Measurements from ENCODE around the gene CHD2. TPM values are rescaled to one million over a fixed set of nuclear protein-coding genes. Genes with fewer than 3 reads are reported as not detected.

CHD2 gene
- total and polyA plus RNA-seq, 8 donors = 21.5 to 833 (median 131) TPM

DNA sequence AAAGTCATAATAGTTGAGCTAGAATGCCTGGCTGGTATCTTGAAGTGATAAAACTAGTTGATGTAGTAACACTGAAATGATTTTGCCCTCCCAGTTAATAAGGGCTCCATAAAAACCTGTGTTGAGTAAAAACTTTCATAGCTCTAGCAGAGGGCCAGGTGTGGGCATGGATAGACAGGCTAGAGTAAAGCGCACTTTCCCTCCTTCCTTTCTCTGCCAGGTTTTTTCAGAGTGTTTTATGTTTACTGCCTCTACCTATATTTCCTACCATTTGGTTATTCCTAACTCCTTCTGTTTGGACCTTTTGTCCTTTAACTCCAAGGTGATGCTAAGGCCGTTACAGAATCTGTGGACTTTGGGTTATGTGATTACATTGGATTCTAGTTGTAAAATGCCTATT, 25.3 kb downstream of the CHD2 start:
- no peaks in the 10 kb centered on the region for H3K27me3 ChIP-seq
- intact Hi-C loops (cut with DNase I; ENCODE audit: low total_unique reads) = loop anchor here (10.0 kb wide), 1 partner anchor 121 kb away; no protein-coding TSS in a partner anchor
- peaks cover 32 to 84% (median 64%) of the 10 kb centered on the region in 4 donors for H3K4me1 ChIP-seq
- H3K36me3 ChIP-seq = peaks cover 32 to 70% (median 63%) of the 10 kb centered on the region in 4 donors
- DNase-seq = no peak
- no peaks in the 10 kb centered on the region for H3K9me3 ChIP-seq
- H3K27ac ChIP-seq = peak overlapping the region in 2 of 5 donors; percentile 16 to 96
- 72 to 86% (median 77%) methylated on average over 2 of the region's 2 CpGs for WGBS, 5 donors
- TF ChIP-seq POLR2AphosphoS5 (IDR thresholded peaks at IDR 0.05) (no peak), EP300 (IDR thresholded peaks at IDR 0.05) (no peak), POLR2A (IDR thresholded peaks at IDR 0.05) (no peak)
- TF ChIP-seq, protein P1, sequence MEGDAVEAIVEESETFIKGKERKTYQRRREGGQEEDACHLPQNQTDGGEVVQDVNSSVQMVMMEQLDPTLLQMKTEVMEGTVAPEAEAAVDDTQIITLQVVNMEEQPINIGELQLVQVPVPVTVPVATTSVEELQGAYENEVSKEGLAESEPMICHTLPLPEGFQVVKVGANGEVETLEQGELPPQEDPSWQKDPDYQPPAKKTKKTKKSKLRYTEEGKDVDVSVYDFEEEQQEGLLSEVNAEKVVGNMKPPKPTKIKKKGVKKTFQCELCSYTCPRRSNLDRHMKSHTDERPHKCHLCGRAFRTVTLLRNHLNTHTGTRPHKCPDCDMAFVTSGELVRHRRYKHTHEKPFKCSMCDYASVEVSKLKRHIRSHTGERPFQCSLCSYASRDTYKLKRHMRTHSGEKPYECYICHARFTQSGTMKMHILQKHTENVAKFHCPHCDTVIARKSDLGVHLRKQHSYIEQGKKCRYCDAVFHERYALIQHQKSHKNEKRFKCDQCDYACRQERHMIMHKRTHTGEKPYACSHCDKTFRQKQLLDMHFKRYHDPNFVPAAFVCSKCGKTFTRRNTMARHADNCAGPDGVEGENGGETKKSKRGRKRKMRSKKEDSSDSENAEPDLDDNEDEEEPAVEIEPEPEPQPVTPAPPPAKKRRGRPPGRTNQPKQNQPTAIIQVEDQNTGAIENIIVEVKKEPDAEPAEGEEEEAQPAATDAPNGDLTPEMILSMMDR (IDR thresholded peaks at IDR 0.05) = no peak
- no peak overlapping the region for H3K4me3 ChIP-seq

DNA sequence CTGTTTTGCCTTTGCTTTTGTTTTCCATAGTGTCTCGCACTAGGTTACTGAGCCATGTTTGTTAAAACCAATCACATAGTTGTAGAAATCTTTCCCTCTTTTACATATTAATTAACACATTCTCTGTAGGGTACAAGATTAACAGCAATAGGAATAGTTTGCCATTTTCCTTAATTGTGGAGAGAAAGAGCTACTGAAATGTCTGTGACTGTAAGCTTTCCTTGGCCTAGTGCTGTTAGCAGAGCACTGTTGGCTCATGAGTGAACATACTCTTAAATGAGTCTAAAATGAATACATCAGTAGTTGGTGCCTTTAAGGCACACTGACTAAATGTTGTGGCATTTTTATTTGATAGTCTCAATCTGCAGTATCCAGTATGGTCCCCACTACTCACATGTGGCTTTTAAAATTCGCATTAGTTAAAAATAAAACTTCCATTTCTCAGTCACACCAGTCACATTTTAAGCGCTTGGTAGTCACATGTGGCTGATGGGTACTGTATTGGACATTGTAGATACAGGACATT, 28.2 kb downstream of the CHD2 start:
- H3K9me3 ChIP-seq = no peaks in the 10 kb centered on the region
- no peak for DNase-seq
- no peak for TF ChIP-seq POLR2AphosphoS5 (IDR thresholded peaks at IDR 0.05)
- TF ChIP-seq POLR2A (IDR thresholded peaks at IDR 0.05) = no peak
- TF ChIP-seq EP300 (IDR thresholded peaks at IDR 0.05) = no peak
- TF ChIP-seq, protein P1 (IDR thresholded peaks at IDR 0.05) = no peak
- H3K4me3 ChIP-seq = no peak overlapping the region
- 80 to 97% (median 96%) methylated on average over 3 of the region's 3 CpGs for WGBS, 5 donors
- H3K4me1 ChIP-seq = peaks cover 6 to 72% (median 44%) of the 10 kb centered on the region in 4 donors
- intact Hi-C loops (cut with DNase I; ENCODE audit: low total_unique reads) = loop anchor here (10.0 kb wide), 1 partner anchor 123 kb away; no protein-coding TSS in a partner anchor
- peaks cover 46 to 95% (median 92%) of the 10 kb centered on the region in 4 donors for H3K36me3 ChIP-seq
- no peak overlapping the region for H3K27ac ChIP-seq
- H3K27me3 ChIP-seq = no peaks in the 10 kb centered on the region

DNA sequence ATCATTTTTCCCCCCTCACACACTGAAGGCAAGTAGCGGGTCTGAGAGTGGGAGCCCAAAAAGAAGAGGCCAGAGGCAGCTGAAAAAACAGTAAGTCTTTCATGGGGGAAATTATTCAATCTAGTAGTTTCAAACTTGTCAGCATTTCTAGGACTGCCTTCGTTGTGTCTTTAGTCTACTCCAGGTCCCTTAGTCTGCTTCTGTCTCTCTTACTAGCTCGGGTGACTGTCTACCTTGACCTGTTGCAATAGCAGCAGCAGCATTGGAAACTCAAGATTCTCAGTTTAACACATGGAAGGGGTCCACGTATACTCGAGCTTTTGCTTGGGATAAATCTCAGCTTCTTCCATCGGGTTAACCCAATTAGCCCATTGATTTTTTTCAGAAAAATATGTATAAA, 28.9 kb downstream of the CHD2 start:
- intact Hi-C loops (cut with DNase I; ENCODE audit: low total_unique reads) = loop anchor here (10.0 kb wide), 1 partner anchor 124 kb away; no protein-coding TSS in a partner anchor
- Histone ChIP-seq H3K36me3 (peaks cover 51 to 99% (median 99%) of the 10 kb centered on the region in 4 donors), H3K27ac (no peak overlapping the region), H3K9me3 (no peaks in the 10 kb centered on the region), H3K4me1 (peaks cover 6 to 71% (median 37%) of the 10 kb centered on the region in 4 donors), H3K4me3 (no peak overlapping the region), H3K27me3 (no peaks in the 10 kb centered on the region)
- WGBS, 5 donors = 86 to 97% (median 91%) methylated on average over 6 of the region's 6 CpGs
- DNase-seq = no peak
- TF ChIP-seq POLR2A (IDR thresholded peaks at IDR 0.05) = no peak
- no peak for TF ChIP-seq POLR2AphosphoS5 (IDR thresholded peaks at IDR 0.05)
- TF ChIP-seq, protein P1 (IDR thresholded peaks at IDR 0.05) = no peak
- no peak for TF ChIP-seq EP300 (IDR thresholded peaks at IDR 0.05)

DNA sequence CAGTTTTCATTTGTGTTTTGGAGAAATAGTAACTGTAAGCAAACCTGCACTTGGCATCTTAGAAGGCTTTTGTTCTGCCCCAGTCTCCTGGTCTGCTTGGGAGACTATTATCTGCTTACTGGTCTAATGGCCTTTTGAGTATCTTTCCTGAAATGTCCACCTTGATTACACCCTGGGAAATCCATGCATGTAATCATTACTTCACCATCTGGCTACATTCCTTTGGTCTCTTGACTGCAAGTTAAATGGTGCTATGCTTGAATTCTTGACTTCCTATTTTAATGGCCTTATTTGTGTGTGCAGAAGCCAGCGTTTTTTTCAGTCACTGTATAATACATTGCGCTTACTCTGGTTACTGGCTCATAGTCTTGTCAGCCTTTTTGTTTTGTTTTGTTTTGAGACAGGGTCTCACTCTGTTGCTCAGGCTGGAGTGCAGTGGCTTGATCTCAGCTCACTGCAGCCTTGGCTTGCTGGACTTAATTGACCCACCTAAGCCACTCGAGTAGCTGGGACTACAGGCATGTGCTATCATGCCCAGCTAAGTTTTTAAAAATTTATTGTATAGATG, 30.0 kb downstream of the CHD2 start:
- Histone ChIP-seq H3K27me3 (no peaks in the 10 kb centered on the region), H3K4me1 (peaks cover 8 to 71% (median 32%) of the 10 kb centered on the region in 4 donors), H3K36me3 (peaks cover 51 to 100% (median 100%) of the 10 kb centered on the region in 4 donors), H3K9me3 (no peaks in the 10 kb centered on the region), H3K4me3 (no peak overlapping the region), H3K27ac (peak overlapping the region in 2 of 5 donors; percentile 1 to 34)
- DNase-seq = no peak
- WGBS, 5 donors = 37 to 82% (median 47%) methylated on average over 3 of the region's 3 CpGs
- intact Hi-C loops (cut with DNase I; ENCODE audit: low total_unique reads) = no loop called here
- TF ChIP-seq, protein P1 (IDR thresholded peaks at IDR 0.05) = no peak
- TF ChIP-seq POLR2AphosphoS5 (IDR thresholded peaks at IDR 0.05) = no peak
- TF ChIP-seq EP300 (IDR thresholded peaks at IDR 0.05) = no peak
- TF ChIP-seq POLR2A (IDR thresholded peaks at IDR 0.05) = no peak
